LHCN-M2 (cell line): Measurements from ENCODE around the gene DOCK4. TPM values are rescaled to one million over a fixed set of nuclear protein-coding genes. Genes with fewer than 3 reads are reported as not detected.

Experiments used
- DNase-seq: peaks from one replicate; pipeline ENCODE4 v3.0.0-alpha.2; 2012; ENCODE audit warnings: low read depth
- total RNA-seq: library from RNA; depleted of rRNA; stranded (reverse); fragments of >200 nt; gene quantifications from 2 replicates; pipeline ENCODE4 v1.2.3, GENCODE V29; 2014

The DOCK4 gene
- total RNA-seq, 1 experiment from 2014 or later: 6.3 TPM

GRCh38 chr7:111735661-111736551 lies 470.3 kb downstream of the DOCK4 start:
- DNase-seq: peak; percentile 76

GRCh38 chr7:111734954-111735660 lies 471.1 kb downstream of the DOCK4 start:
- DNase-seq: no peak

- peak; percentile 15 for DNase-seq
Observed at GRCh38 chr7:111732923-111733322, 473.3 kb downstream of the DOCK4 start.

GRCh38 chr7:111730476-111731300 lies 475.5 kb downstream of the DOCK4 start:
- DNase-seq: peak; percentile 42

- DNase-seq: no peak
Observed at GRCh38 chr7:111730057-111730456, 476.1 kb downstream of the DOCK4 start.

- no peak for DNase-seq
Observed at GRCh38 chr7:111729483-111729882, 476.7 kb downstream of the DOCK4 start.

GRCh38 chr7:111728635-111728995 lies 477.6 kb downstream of the DOCK4 start:
- no peak for DNase-seq

GRCh38 chr7:111727905-111728634 lies 478.1 kb downstream of the DOCK4 start:
- no peak for DNase-seq

- no peak for DNase-seq
Observed at GRCh38 chr7:111718886-111719285, 487.3 kb downstream of the DOCK4 start.

- peak; percentile 54 for DNase-seq
Observed at GRCh38 chr7:111711426-111712065, 494.7 kb downstream of the DOCK4 start.

- no peak for DNase-seq
Observed at GRCh38 chr7:111710839-111711380, 495.3 kb downstream of the DOCK4 start.

- DNase-seq: peak; percentile 37
Observed at GRCh38 chr7:111708072-111708471, 498.1 kb downstream of the DOCK4 start.

GRCh38 chr7:111705807-111706206 lies 500.4 kb downstream of the DOCK4 start:
- DNase-seq: no peak

GRCh38 chr7:111697771-111698170 lies 508.4 kb downstream of the DOCK4 start:
- DNase-seq: no peak

- DNase-seq: no peak
Observed at GRCh38 chr7:111694376-111694775, 511.8 kb downstream of the DOCK4 start.

- DNase-seq: no peak
Observed at GRCh38 chr7:111690364-111691111, 515.7 kb downstream of the DOCK4 start.

- DNase-seq: no peak
Observed at GRCh38 chr7:111685349-111685748, 520.9 kb downstream of the DOCK4 start.

GRCh38 chr7:111682588-111683340 lies 523.4 kb downstream of the DOCK4 start:
- no peak for DNase-seq

- no peak for DNase-seq
Observed at GRCh38 chr7:111681242-111681641, 525.0 kb downstream of the DOCK4 start.
